BLaER1 treated with 17β-estradiol and CSF1 and Interleukin-3, amounts not matched to agents 10 nM and 100 nM (cell line): ENCODE results near the gene CREB3L4.

ENCODE experiments used
- H3K27ac ChIP-seq, 11 experiments: shearing (Covaris generic); formaldehyde crosslinking; 2 replicates each; pipeline ENCODE4 v1.8.1; 2022
- H3K27me3 ChIP-seq, 11 experiments: shearing (Covaris generic); formaldehyde crosslinking; 2 replicates each; pipeline ENCODE4 v1.8.1; 2022
- H3K36me3 ChIP-seq, 11 experiments: shearing (Covaris generic); formaldehyde crosslinking; 2 replicates each; pipeline ENCODE4 v1.8.1; 2022
- H3K4me1 ChIP-seq, 10 experiments: shearing (Covaris generic); formaldehyde crosslinking; 2 replicates each; pipeline ENCODE4 v1.8.1; 2022
- H3K4me2 ChIP-seq, 11 experiments: shearing (Covaris generic); formaldehyde crosslinking; 2 replicates each; pipeline ENCODE4 v1.8.1; 2022
- H3K4me3 ChIP-seq, 10 experiments: shearing (Covaris generic); formaldehyde crosslinking; 2 replicates each; pipeline ENCODE4 v1.8.1; 2022
- H3K9ac ChIP-seq, 11 experiments: shearing (Covaris generic); formaldehyde crosslinking; 2 replicates each; pipeline ENCODE4 v1.8.1; 2022
- H3K9me3 ChIP-seq, 11 experiments: shearing (Covaris generic); formaldehyde crosslinking; replicated peaks in 1 of 11; 2 replicates each; pipeline ENCODE4 v1.8.1; 2022
- H4K20me1 ChIP-seq, 11 experiments: shearing (Covaris generic); formaldehyde crosslinking; 2 replicates each; pipeline ENCODE4 v1.8.1; 2022
- Cebpa-rat ChIP-seq, 11 experiments: shearing (Covaris generic); IDR thresholded peaks; 2 replicates each; pipeline ENCODE4 v1.8.1; 2022

Gene CREB3L4, protein sequence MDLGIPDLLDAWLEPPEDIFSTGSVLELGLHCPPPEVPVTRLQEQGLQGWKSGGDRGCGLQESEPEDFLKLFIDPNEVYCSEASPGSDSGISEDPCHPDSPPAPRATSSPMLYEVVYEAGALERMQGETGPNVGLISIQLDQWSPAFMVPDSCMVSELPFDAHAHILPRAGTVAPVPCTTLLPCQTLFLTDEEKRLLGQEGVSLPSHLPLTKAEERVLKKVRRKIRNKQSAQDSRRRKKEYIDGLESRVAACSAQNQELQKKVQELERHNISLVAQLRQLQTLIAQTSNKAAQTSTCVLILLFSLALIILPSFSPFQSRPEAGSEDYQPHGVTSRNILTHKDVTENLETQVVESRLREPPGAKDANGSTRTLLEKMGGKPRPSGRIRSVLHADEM

DNA sequence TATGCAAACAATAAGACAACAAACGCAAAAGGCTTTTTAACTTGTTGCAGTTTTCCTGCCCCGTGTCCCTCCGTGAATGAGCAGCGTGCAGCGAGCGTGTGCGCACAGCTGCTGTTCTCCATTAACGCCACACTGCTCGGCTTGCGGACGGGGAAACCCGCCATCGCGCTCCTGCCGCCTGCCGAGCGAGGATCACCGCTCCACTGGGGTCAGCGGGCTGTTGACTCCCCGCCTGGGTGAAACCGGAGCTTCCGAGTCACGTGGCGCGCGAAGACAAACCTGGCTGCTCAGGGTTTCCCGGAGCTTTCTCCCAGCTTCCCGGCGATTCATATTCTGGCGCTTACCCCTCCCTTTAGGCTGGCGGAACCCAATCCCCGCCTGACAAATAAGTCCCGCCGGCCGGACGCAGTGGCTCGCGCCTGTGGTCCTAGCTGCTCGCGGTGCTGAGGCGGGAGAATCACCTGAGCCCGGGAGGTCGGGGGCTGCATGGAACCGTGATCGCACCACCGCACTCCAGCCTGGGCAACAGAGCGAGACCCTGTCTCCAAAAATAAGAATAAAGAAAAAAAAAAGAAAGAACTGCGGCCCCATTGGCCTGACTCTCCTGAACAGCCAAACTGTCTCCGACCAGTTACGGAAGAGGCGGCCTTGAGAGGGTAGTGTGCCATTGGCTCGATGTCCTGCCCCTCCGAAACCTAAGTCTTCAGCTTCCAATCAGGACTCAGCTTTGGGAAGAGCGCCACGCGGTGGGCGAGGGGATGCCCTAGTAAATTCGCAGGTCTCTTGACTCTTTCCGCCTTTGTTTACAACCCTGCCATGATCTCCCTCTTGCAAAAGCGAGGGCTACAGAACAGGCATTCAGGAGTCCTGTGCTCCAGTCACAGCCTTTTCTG lies at the start of gene CREB3L4:
CREB3L4 (plus strand) TSS at position 796 of the 893 bp plus-strand sequence. CDS start 624 bp downstream, outside the sequence.
- Histone ChIP-seq H3K4me1 (peaks cover 54 to 81% (median 73%) of the 10 kb centered on the region in 10 experiments), H3K36me3 (peaks cover 0 to 4% (median 0%) of the 10 kb centered on the region in 11 experiments; a peak in 3 of 22 replicates), H4K20me1 (0 out of 22 replicates have a peak, but pooled peaks cover 0 to 1% (median 0%) of the 10 kb centered on the region in 11 experiments), H3K9ac (peak within 1 kb of the TSS; percentile 76 to 95 (median 88)), H3K27ac (peak within 1 kb of the TSS; percentile 44 to 97 (median 92); a peak in 21 of 22 replicates), H3K27me3 (no peaks in the 10 kb centered on the region), H3K4me2 (peak within 1 kb of the TSS; percentile 94 to 100 (median 99)), H3K9me3 (no peaks in the 10 kb centered on the region), H3K4me3 (peak within 1 kb of the TSS; percentile 59 to 81 (median 72))
- no peak for TF ChIP-seq Cebpa-rat (IDR thresholded peaks at IDR 0.05)

DNA sequence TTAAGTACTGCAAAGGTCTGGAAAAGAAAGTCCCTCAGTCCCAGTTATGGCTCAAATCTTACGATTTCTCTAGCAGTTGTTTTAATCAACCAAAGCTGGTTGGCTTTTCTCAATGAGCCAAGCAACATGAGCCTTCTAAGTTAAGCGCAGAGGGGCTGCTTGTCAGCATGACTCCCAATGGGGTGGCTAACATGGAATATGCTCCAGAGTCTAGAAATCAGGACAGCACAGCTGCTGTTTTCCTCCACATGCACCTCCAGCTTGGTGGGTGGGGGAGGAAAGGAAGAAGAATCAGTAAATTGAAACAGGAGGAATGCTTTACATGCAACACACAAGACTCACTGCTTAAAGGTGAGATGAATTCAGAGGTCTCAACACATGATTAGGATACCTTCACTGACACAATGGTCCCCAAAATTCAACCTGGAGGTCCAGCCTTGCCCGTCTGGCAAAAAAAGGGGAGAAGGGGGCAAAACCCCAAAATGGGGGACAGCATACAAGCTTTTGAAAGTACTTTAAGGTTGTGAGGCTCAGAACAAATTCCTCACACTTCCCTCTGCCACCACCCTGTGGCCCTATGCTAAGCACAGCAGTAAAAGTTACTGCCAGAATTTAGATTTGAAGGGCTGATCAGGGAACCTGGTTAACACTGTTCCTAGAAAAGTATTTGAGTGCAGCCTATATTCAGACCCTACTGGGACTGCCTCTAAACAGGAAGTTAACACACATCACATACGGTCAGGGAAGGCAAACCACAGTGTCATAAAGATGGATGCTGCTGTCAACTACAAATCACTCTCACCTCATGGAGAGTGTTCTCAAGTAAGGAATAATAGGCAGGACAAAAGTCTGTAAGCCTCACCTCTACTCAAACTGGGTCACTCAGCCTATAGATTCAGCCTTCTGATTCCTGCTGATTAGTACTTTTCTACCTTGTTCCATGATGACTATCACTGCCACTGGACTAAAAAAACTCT lies 47.5 kb upstream of the CREB3L4 start:
- H3K27me3 ChIP-seq, result no peaks in the 10 kb centered on the region
- peak overlapping the region in 10 of 11 experiments; percentile 27 to 94 (median 90); a peak in 20 of 22 replicates for H3K27ac ChIP-seq
- no peak for TF ChIP-seq Cebpa-rat (IDR thresholded peaks at IDR 0.05)
- peaks cover 38 to 54% (median 40%) of the 10 kb centered on the region in 10 experiments for H3K4me1 ChIP-seq
- H3K4me3 ChIP-seq, result peak overlapping the region; percentile 61 to 87 (median 82); a peak in 19 of 20 replicates
- H3K9me3 ChIP-seq, result no peaks in the 10 kb centered on the region
- peaks cover 60 to 69% (median 67%) of the 10 kb centered on the region in 11 experiments for H4K20me1 ChIP-seq
- peak overlapping the region; percentile 57 to 94 (median 92); a peak in 20 of 22 replicates for H3K9ac ChIP-seq
- peaks cover 21 to 46% (median 35%) of the 10 kb centered on the region in 11 experiments for H3K36me3 ChIP-seq
- peak overlapping the region; percentile 80 to 99 (median 94) for H3K4me2 ChIP-seq

DNA sequence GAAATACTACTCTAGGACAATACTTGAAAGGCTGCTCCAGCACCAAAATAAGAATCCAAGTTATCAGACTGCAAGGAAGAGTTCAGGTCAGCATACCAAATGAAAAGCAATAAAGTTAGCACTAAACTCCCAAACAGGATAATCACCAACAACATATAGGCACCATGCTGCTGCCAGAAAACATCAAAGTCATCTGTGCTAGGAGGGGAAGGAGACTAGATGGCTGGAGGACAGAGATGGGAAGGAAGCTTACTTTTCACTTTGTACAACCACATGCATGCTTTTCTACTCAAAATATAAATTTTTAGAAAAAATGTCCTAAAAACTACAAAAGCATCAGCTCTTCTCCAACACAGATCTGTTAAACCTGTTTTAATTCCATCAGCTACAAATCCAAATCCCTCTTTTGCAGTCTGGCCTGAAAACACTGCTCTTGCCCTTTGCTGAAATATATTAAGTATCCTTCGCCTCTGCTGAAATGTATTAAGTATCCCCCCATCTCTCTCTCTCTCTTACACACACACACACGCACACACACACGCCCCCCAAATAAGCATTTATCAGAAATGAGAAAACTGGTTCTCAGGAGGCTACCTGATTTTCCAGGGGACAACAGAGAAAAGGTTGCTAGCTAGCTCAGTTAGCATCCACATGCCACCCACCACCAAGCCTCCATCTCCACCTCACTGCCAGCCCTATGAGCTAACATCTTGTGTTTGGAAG lies 46.5 kb upstream of the CREB3L4 start:
- no peaks in the 10 kb centered on the region for H3K9me3 ChIP-seq
- peak overlapping the region; percentile 12 to 94 (median 90); a peak in 21 of 22 replicates for H3K27ac ChIP-seq
- peak overlapping the region; percentile 61 to 87 (median 82) for H3K4me3 ChIP-seq
- H3K4me1 ChIP-seq, result peaks cover 38 to 54% (median 41%) of the 10 kb centered on the region in 10 experiments
- H4K20me1 ChIP-seq, result peaks cover 49 to 59% (median 56%) of the 10 kb centered on the region in 11 experiments
- peak overlapping the region; percentile 81 to 94 (median 92) for H3K9ac ChIP-seq
- H3K4me2 ChIP-seq, result peak overlapping the region; percentile 80 to 99 (median 94)
- peaks cover 10 to 35% (median 24%) of the 10 kb centered on the region in 11 experiments; a peak in 20 of 22 replicates for H3K36me3 ChIP-seq
- no peaks in the 10 kb centered on the region for H3K27me3 ChIP-seq
- TF ChIP-seq Cebpa-rat (IDR thresholded peaks at IDR 0.05), result no peak

DNA sequence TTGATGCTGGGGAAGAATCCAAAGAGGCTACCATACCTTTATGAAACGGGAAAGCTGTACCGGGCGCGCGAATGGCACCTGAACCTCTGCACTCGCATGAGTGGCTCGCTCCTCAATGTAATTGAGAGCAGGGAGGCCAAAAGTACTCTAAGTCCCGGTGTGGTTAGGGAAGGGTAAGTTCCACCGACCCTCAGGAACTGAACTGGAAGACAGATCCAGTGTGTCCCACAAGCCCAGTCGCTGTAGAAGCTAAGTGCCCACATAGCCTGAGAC lies 46.0 kb upstream of the CREB3L4 start:
- H3K36me3 ChIP-seq, result peaks cover 8 to 30% (median 21%) of the 10 kb centered on the region in 11 experiments; a peak in 20 of 22 replicates
- H3K27ac ChIP-seq, result peak overlapping the region; percentile 12 to 94 (median 90); a peak in 21 of 22 replicates
- H3K4me1 ChIP-seq, result peaks cover 41 to 56% (median 44%) of the 10 kb centered on the region in 10 experiments
- no peaks in the 10 kb centered on the region for H3K9me3 ChIP-seq
- H3K4me3 ChIP-seq, result peak overlapping the region; percentile 61 to 87 (median 82)
- no peaks in the 10 kb centered on the region for H3K27me3 ChIP-seq
- H3K9ac ChIP-seq, result peak overlapping the region; percentile 81 to 94 (median 92)
- no peak for TF ChIP-seq Cebpa-rat (IDR thresholded peaks at IDR 0.05)
- peaks cover 44 to 54% (median 52%) of the 10 kb centered on the region in 11 experiments for H4K20me1 ChIP-seq
- peak overlapping the region; percentile 80 to 99 (median 94) for H3K4me2 ChIP-seq

DNA sequence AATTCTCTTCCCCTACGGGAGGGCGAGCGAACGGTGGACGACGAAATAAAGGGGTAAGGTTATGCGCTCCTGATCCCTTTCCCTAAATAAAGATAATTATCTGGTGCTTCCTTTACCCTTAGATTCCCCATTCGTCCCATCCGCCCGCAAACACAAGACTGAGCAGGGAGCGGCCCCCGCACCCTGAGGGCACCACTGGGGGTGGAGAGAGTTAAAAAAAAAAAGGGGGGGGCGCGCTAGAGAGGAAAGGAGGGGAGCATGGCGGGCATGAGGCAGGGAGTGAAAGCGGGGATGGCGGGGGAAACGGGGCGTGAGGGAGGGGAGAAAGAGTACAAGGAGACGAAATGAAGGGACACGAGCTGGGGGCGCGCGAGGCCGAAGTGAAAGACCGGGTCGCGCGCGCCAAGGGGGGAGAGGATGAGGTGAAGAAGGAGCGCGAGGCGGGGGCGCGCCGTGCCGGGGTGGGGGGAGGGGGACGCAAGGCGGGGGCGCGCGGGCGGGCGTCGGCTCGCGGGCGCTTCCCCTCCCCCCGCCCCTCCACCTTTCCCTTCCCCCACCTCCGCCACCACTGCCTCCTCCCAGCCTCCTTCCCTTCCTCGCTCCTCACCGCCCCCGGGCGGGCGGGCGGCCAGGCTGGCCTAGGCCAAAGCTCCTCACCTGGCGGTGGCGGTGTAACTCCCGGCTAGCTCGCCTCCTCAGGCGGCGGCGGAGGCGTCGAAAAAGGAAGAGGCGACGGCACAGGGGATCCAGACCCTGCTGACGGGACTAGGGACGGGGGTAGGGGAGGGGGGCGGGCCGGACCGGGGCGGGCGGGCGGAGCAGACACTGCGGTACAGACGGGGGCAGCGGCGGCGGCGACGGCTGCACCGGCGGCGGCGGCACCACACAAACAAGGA lies 45.4 kb upstream of the CREB3L4 start:
- H3K4me3 ChIP-seq, result peak overlapping the region; percentile 61 to 87 (median 82)
- H3K27me3 ChIP-seq, result no peaks in the 10 kb centered on the region
- peaks cover 8 to 27% (median 21%) of the 10 kb centered on the region in 11 experiments; a peak in 20 of 22 replicates for H3K36me3 ChIP-seq
- H3K4me2 ChIP-seq, result peak overlapping the region; percentile 80 to 99 (median 94)
- no peak for TF ChIP-seq Cebpa-rat (IDR thresholded peaks at IDR 0.05)
- H3K27ac ChIP-seq, result peak overlapping the region; percentile 12 to 94 (median 90); a peak in 21 of 22 replicates
- H3K9me3 ChIP-seq, result no peaks in the 10 kb centered on the region
- H4K20me1 ChIP-seq, result peaks cover 38 to 48% (median 46%) of the 10 kb centered on the region in 11 experiments
- H3K9ac ChIP-seq, result peak overlapping the region; percentile 81 to 94 (median 92)
- H3K4me1 ChIP-seq, result peaks cover 47 to 60% (median 49%) of the 10 kb centered on the region in 10 experiments

DNA sequence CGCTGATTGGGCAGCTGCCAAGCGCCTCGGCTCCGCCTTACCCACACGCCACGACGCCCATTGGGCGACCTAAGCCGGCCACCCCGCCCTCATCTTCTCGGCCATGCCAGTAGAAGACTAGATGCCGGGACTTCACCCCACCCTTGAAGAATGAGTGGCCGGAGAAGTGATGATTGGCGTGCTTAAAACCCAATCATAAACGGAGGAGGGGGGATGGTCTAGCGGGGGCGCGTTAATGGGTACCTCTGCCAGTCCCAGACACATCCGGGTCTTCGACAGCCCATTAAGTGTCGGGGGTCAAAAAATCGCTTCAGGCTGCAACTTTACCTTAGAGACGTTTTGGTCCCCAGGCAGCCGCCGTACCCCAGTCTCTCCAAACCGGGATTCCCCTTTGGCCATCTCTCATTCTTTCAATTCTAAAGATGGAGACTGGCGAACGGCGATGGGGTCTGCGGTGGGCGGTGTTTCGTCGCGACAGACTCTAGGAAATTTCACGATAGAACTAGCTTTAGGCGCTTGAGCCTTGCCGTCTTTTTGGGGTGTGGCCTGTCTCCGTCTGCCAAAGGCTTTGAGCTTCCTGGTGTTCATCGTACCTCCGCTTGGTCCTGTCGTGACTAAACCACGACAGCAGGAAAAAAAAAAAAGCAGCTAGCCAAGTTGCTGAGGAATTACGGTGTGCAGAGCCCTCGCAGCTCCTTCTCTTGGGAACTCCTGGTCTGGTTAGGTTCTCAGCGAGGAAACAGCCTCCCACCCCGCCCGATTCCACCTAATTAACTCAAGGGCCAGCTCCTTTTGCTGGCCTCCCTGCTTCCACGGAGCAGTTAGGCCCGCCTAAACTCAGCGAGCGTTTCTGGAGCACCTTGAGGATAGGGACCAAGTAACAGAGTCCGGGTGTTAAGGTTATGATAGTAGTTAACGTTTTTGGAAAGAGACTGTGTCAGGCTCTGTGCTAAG lies 44.5 kb upstream of the CREB3L4 start, which contains the start of gene GATAD2B:
GATAD2B (minus strand) TSS at position 1 of the 954 bp plus-strand sequence. CDS start 94,625 bp downstream, outside the sequence.
- Histone ChIP-seq H3K9me3 (no peaks in the 10 kb centered on the region), H3K9ac (peak within 1 kb of the TSS; percentile 82 to 94 (median 92))
- no peak for TF ChIP-seq Cebpa-rat (IDR thresholded peaks at IDR 0.05)

More for the DNA sequence above, 44.5 kb upstream of the CREB3L4 start, which contains the start of gene GATAD2B:
- Histone ChIP-seq H4K20me1 (peaks cover 29 to 39% (median 38%) of the 10 kb centered on the region in 11 experiments), H3K27me3 (no peaks in the 10 kb centered on the region), H3K4me2 (peak within 1 kb of the TSS; percentile 87 to 99 (median 94)), H3K36me3 (peaks cover 0 to 20% (median 12%) of the 10 kb centered on the region in 11 experiments; a peak in 11 of 22 replicates), H3K4me3 (peak within 1 kb of the TSS; percentile 61 to 87 (median 82)), H3K27ac (peak within 1 kb of the TSS; percentile 64 to 96 (median 91)), H3K4me1 (peaks cover 53 to 65% (median 57%) of the 10 kb centered on the region in 10 experiments)
